ENCODE measurements around the gene ARHGEF38.
"Not testable (repeated sequence)": the region's sequence is repeated elsewhere in the genome, so short reads cannot be mapped to it uniquely, and the experiment has no call there.

Gene ARHGEF38

DNA sequence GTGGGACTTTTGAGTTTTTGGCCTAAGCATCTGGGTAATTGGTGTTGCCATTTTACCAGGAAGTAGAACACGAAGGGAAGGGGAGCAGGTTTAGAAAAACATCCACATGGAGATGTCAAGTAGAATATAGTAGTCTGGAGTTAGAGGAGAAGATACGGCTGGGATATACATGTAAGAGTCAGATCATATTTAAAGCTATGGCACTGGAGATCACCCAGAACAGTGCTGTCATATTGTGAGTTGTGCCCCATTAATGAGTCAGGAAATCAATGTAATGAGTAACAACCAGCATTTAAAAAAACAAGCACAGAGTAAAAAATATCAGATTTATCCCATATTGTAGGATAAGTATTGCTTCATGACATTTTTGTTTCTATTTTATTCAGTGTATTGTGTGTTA, 160.3 kb downstream of the ARHGEF38 start:
- Histone ChIP-seq H3K4me1 (ENCODE audit: control insufficient read depth, insufficient read depth, low read length) (peaks cover 6% of the 10 kb centered on the region), H3K27me3 (ENCODE audit: control insufficient read depth, insufficient read depth, low read length) (no peaks in the 10 kb centered on the region), H3K27ac (ENCODE audit: low read depth, low read length) (no peak overlapping the region), H3K9ac (ENCODE audit: low read length) (no peak overlapping the region), H3K36me3 (ENCODE audit: control insufficient read depth, insufficient read depth, low read length) (no peaks in the 10 kb centered on the region), H3K4me3 (ENCODE audit: low read length) (no peak overlapping the region)

DNA sequence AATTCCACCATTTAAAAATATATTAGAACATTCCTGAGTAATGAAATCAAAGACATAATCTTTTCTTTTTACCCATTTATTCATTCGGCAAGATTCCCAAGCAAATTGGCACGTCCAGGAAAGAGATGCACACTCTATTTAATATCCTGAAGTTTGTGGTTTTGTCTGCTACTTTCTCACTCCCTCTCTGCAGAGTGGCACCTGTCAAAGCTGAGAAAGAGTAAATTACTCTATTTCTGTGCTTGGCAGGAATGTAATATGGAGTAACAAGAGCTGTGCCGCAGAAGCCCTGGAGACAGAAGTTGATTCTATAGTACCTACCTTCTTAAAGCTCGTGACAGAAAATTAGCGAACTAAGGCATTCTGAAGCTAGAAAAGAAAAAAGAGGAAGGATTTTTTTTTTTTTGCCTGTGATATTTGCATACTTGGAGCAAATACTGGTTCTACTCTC, 161.7 kb downstream of the ARHGEF38 start:
- Histone ChIP-seq H3K9ac (ENCODE audit: low read length) (no peak overlapping the region), H3K4me1 (ENCODE audit: control insufficient read depth, insufficient read depth, low read length) (peaks cover 6% of the 10 kb centered on the region), H3K4me3 (ENCODE audit: low read length) (no peak overlapping the region), H3K27ac (ENCODE audit: low read depth, low read length) (no peak overlapping the region), H3K27me3 (ENCODE audit: control insufficient read depth, insufficient read depth, low read length) (no peaks in the 10 kb centered on the region), H3K36me3 (ENCODE audit: control insufficient read depth, insufficient read depth, low read length) (no peaks in the 10 kb centered on the region)

DNA sequence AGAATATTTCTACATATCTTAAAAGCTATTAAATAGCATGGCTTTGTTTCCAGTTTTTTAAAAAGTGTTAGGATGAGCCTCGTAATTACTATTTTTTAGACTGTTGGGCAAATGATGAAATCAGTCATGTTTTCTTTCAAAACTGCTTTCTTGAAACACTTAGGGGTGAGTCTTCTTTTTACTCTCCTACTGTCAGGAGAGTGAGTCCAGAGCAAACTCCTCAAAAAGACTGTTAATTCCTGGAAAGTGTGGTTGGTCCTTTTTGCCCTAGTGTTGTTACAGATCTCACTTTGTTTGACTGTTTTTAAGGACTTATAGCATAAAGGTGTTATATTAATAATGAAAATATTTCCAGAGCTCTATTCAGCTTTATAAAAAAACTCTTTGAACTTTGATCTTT, 162.5 kb downstream of the ARHGEF38 start:
- no peaks in the 10 kb centered on the region for H3K27me3 ChIP-seq (ENCODE audit: control insufficient read depth, insufficient read depth, low read length)
- H3K4me1 ChIP-seq (ENCODE audit: control insufficient read depth, insufficient read depth, low read length) = no peaks in the 10 kb centered on the region
- no peaks in the 10 kb centered on the region for H3K36me3 ChIP-seq (ENCODE audit: control insufficient read depth, insufficient read depth, low read length)
- H3K4me3 ChIP-seq (ENCODE audit: low read length) = no peak overlapping the region
- H3K27ac ChIP-seq (ENCODE audit: low read depth, low read length) = no peak overlapping the region
- no peak overlapping the region for H3K9ac ChIP-seq (ENCODE audit: low read length)

DNA sequence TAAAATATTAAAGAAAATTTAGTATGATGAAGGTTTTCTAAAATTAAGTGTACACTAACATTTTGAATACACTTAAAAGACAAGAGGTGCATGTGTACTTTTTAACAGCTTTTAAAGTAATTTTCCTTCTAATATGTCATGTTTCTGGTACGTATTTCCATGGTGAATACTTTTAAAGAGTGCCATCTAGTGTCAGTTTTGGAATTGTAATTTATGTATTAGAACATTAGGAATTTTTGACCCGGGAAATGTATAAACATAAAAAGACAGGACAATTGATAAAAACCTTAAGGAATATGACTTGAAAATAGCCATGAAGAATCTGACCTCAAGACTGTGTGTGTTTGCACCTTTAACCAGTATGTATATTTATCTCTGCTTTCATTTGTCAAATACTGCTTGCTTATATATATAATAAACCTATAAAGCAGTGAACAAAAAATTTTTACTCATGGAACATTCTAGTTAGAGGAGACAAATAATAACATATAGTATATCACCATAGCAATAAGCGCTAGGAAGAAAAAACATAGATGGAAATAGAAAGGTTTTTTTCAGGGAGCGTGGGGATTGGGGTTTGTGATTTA, 163.4 kb downstream of the ARHGEF38 start:
- Histone ChIP-seq H3K4me1 (ENCODE audit: control insufficient read depth, insufficient read depth, low read length) (no peaks in the 10 kb centered on the region), H3K27me3 (ENCODE audit: control insufficient read depth, insufficient read depth, low read length) (no peaks in the 10 kb centered on the region), H3K9ac (ENCODE audit: low read length) (no peak overlapping the region), H3K4me3 (ENCODE audit: low read length) (no peak overlapping the region), H3K36me3 (ENCODE audit: control insufficient read depth, insufficient read depth, low read length) (no peaks in the 10 kb centered on the region), H3K27ac (ENCODE audit: low read depth, low read length) (no peak overlapping the region)

DNA sequence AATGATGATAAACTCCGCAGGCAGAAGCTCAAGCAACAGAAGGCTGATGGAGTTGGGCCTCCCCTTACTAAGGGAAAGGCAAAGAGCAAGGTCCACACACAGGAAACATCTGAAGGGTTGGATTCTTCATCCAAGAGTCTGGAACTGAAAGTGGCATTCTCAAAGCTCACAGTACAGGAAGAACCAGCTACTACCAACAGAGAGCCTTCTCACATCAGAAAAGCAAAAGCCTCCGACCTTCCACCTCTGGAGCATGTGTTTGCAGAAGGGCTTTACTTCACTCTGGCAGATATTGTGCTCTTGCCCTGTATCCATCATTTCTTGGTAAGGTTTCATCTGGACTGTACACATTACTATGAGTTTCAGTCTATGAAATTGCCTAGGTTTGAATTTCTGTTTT, 166.8 kb downstream of the ARHGEF38 start:
- H3K27me3 ChIP-seq (ENCODE audit: control insufficient read depth, insufficient read depth, low read length) = no peaks in the 10 kb centered on the region
- no peaks in the 10 kb centered on the region for H3K36me3 ChIP-seq (ENCODE audit: control insufficient read depth, insufficient read depth, low read length)
- H3K9ac ChIP-seq (ENCODE audit: low read length) = no peak overlapping the region
- H3K4me1 ChIP-seq (ENCODE audit: control insufficient read depth, insufficient read depth, low read length) = no peaks in the 10 kb centered on the region
- H3K27ac ChIP-seq (ENCODE audit: low read depth, low read length) = no peak overlapping the region
- no peak overlapping the region for H3K4me3 ChIP-seq (ENCODE audit: low read length)

DNA sequence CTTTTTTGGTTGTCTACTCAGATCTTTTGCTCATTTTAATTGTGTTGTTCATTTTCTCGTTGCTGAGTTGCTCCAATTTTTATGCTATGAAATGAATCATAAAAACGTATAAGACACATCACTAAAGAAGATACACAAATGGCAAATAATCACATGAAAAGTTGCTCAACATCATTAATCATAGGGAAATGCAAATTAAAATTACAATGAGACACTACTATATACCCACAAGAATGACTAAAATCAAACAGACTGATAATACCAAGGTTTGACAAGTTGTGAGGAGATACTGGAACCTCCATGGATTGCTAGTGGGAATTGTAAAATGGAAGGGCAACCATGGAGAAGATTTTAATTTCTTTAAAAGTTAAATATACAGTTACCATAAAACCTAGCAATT, 173.2 kb downstream of the ARHGEF38 start:
- H3K4me3 ChIP-seq (ENCODE audit: low read length) = no peak overlapping the region
- no peaks in the 10 kb centered on the region for H3K27me3 ChIP-seq (ENCODE audit: control insufficient read depth, insufficient read depth, low read length)
- no peak overlapping the region for H3K9ac ChIP-seq (ENCODE audit: low read length)
- no peaks in the 10 kb centered on the region for H3K36me3 ChIP-seq (ENCODE audit: control insufficient read depth, insufficient read depth, low read length)
- H3K27ac ChIP-seq (ENCODE audit: low read depth, low read length) = no peak overlapping the region
- H3K4me1 ChIP-seq (ENCODE audit: control insufficient read depth, insufficient read depth, low read length) = no peaks in the 10 kb centered on the region

DNA sequence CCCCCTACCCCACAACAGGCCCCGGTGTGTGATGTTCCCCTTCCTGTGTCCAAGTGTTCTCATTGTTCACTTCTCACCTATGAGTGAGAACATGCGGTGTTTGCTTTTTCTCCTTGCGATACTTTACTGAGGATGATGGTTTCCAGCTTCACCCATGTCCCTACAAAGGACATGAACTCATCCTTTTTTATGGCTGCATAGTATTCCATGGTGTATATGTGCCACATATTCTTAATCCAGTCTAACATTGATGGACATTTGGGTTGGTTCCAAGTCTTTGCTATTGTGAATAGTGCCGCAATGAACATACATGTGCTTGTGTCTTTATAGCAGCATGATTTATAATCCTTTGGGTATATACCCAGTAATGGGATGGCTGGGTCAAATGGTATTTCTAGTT, 177.5 kb downstream of the ARHGEF38 start:
- H3K27ac ChIP-seq (ENCODE audit: low read depth, low read length); H3K4me1 ChIP-seq (ENCODE audit: control insufficient read depth, insufficient read depth, low read length); H3K4me3 ChIP-seq (ENCODE audit: low read length); H3K27me3 ChIP-seq (ENCODE audit: control insufficient read depth, insufficient read depth, low read length); H3K36me3 ChIP-seq (ENCODE audit: control insufficient read depth, insufficient read depth, low read length); H3K9ac ChIP-seq (ENCODE audit: low read length): not testable (repeated sequence)
